Measurements from ENCODE around the gene TTBK2.
A peak's percentile ranks its signal among the peaks of the same experiment; 100 is the strongest.

Gene TTBK2

GRCh38 chr15:42929306-42929848 lies 8.8 kb upstream of the TTBK2 start:
- POLR2A ChIA-PET, result no interaction called here

GRCh38 chr15:42921342-42921731 lies 759 bp upstream of the TTBK2 start:
- POLR2A ChIA-PET, result no interaction called here
- CTCF ChIA-PET, result interaction anchor here (0.8 to 9.5 kb wide), 5 partner anchors 10 to 217 kb away, joined by 3 to 147 read pairs (median 5); partner anchors contain the start of gene CDAN1
- DNase-seq (ENCODE audit: low read depth, low spot score), result no peak
- peak overlapping the region; percentile 75 for H3K4me3 ChIP-seq (ENCODE audit: low read depth, low read length)
- no peak for TF ChIP-seq CTCF (IDR thresholded peaks at IDR 0.05; ENCODE audit: insufficient read depth, low read length, missing control alignments)

More at GRCh38 chr15:42929306-42929848, 8.8 kb upstream of the TTBK2 start:
- CTCF ChIA-PET, result interaction anchor here (0.7 to 9.5 kb wide), 6 partner anchors 11 to 248 kb away, joined by 3 to 147 read pairs (median 4); no protein-coding TSS in a partner anchor
- DNase-seq (ENCODE audit: low read depth, low spot score), result no peak
- TF ChIP-seq CTCF (IDR thresholded peaks at IDR 0.05; ENCODE audit: insufficient read depth, low read length, missing control alignments), result no peak
- H3K4me3 ChIP-seq (ENCODE audit: low read depth, low read length), result no peak overlapping the region

- POLR2A ChIA-PET, result no interaction called here
Measured at GRCh38 chr15:42919799-42920518, 619 bp downstream of the TTBK2 start.

GRCh38 chr15:42919308-42919707 lies 1.3 kb downstream of the TTBK2 start:
- peak overlapping the region; percentile 75 for H3K4me3 ChIP-seq (ENCODE audit: low read depth, low read length)
- ChIA-PET POLR2A (no interaction called here), CTCF (interaction anchor here (2.9 kb wide), 1 partner anchor 9 kb away, joined by 10 read pairs; no protein-coding TSS in a partner anchor)
- TF ChIP-seq CTCF (IDR thresholded peaks at IDR 0.05; ENCODE audit: insufficient read depth, low read length, missing control alignments), result no peak
- DNase-seq (ENCODE audit: low read depth, low spot score), result no peak

More at GRCh38 chr15:42919799-42920518, 619 bp downstream of the TTBK2 start:
- TF ChIP-seq CTCF (IDR thresholded peaks at IDR 0.05; ENCODE audit: insufficient read depth, low read length, missing control alignments), result no peak
- CTCF ChIA-PET, result no interaction called here
- DNase-seq (ENCODE audit: low read depth, low spot score), result no peak
- peak overlapping the region; percentile 75 for H3K4me3 ChIP-seq (ENCODE audit: low read depth, low read length)

- no peak for TF ChIP-seq CTCF (IDR thresholded peaks at IDR 0.05; ENCODE audit: insufficient read depth, low read length, missing control alignments)
- POLR2A ChIA-PET, result no interaction called here
- CTCF ChIA-PET, result interaction anchor here (2.9 kb wide), 1 partner anchor 10 kb away, joined by 10 read pairs; no protein-coding TSS in a partner anchor
- no peak overlapping the region for H3K4me3 ChIP-seq (ENCODE audit: low read depth, low read length)
- DNase-seq (ENCODE audit: low read depth, low spot score), result no peak
Measured at GRCh38 chr15:42918047-42918446, 2.5 kb downstream of the TTBK2 start.

- CTCF ChIA-PET, result interaction anchor here (1.4 kb wide), 1 partner anchor 11 kb away, joined by 12 read pairs; no protein-coding TSS in a partner anchor
- no peak for TF ChIP-seq CTCF (IDR thresholded peaks at IDR 0.05; ENCODE audit: insufficient read depth, low read length, missing control alignments)
- no peak overlapping the region for H3K4me3 ChIP-seq (ENCODE audit: low read depth, low read length)
- DNase-seq (ENCODE audit: low read depth, low spot score), result no peak
- POLR2A ChIA-PET, result no interaction called here
Measured at GRCh38 chr15:42915654-42916315, 4.8 kb downstream of the TTBK2 start.

Measured in AG04449 (cell line).